Psoas muscle (tissue), 8 donors: Measurements from ENCODE around the gene SOCS1. TPM values are rescaled to one million over a fixed set of nuclear protein-coding genes. Genes with fewer than 3 reads are reported as not detected.

ENCODE experiments used
- ATAC-seq, 4 donors: fragments of 200-7000 bp; cut with Tn5 transposase; one replicate each; pipeline ENCODE4 v1.9.1; 2020; ENCODE audit warnings: moderate library complexity in 3 of 4, mild to moderate bottlenecking in 2 of 4
- DNase-seq, 2 donors: peaks; one replicate each; pipeline ENCODE4 v3.0.0-alpha.2; 2020
- H3K27ac ChIP-seq: fragments of 200-600 bp; one replicate; pipeline ENCODE4 v1.8.0; 2022
- H3K27me3 ChIP-seq, 3 donors: fragments of 200-600 bp in 1 of 3; one replicate each; pipeline versions ENCODE4 v1.6.1 to v1.8.0; 2013 to 2022; ENCODE audit warnings: low read length in 2 of 3, mild to moderate bottlenecking in 2 of 3, moderate library complexity in 1 of 3; ENCODE audit not compliant: insufficient read depth in 3 of 3
- H3K36me3 ChIP-seq, 2 donors: fragments of 200-600 bp in 1 of 2; one replicate each; pipeline versions ENCODE4 v1.6.1 to v1.8.0; 2013 to 2022; ENCODE audit warnings: low read depth in 1 of 2, mild to moderate bottlenecking in 1 of 2, moderate library complexity in 1 of 2; ENCODE audit not compliant: insufficient read depth in 1 of 2
- H3K4me1 ChIP-seq: fragments of 200-600 bp; one replicate; pipeline ENCODE4 v1.8.0; 2022
- H3K4me3 ChIP-seq: fragments of 200-600 bp; one replicate; pipeline ENCODE4 v1.8.0; 2022; ENCODE audit warnings: mild to moderate bottlenecking
- H3K9me3 ChIP-seq: fragments of 200-600 bp; one replicate; pipeline ENCODE4 v1.8.0; 2022
- CTCF ChIP-seq: fragments of 200-600 bp; IDR thresholded peaks from one replicate; pipeline ENCODE4 v1.8.0; 2022; ENCODE audit warnings: antibody characterized with exemption
- WGBS, 3 donors: extraction: QIAGEN DNeasy Blood & Tissue Kit; methylation state at CpG; one replicate each; pipeline versions ENCODE4 v1.1.6 to v1.1.7; 2013; 5-methylcytosine and 5-hydroxymethylcytosine counted together
- intact Hi-C, 2 donors: fragments of 100-400 bp; cut with DNase I; formaldehyde crosslinking; loops; one replicate each; pipeline versions ENCODE4 v1.11.0 to v1.14.2; 2022
- polyA plus RNA-seq, 3 donors: library from polyadenylated mRNA; stranded (reverse); fragments of 200-250 nt; gene quantifications; one replicate each; pipeline ENCODE4 v1.2.3, GENCODE V29; 2013
- total RNA-seq, 4 donors: library from RNA; stranded (reverse); fragmentation: NEBNext Ultra II Directional in 2 of 4; extraction: Animal tissue kit (Norgen Biotek cat#: 25700) in 2 of 4; gene quantifications; one replicate each; pipeline versions ENCODE4 v1.2.1 to v1.2.4, GENCODE V29; 2021 to 2023
- donor health status: healthy with polysubstance abuse.
- donor health status: DM: no; HTN: no; CAD: no; lungs with moderate emphysema.
- donor health status: Bipolar disorder and iron deficiency.
- donor health status: healthy.
- donor health status: DM: yes; HTN: yes; CAD: no.
- donor health status: DM: no; HTN: no; CAD: no.
- donor health status: DM: no; HTN: no; CAD: no.
- donor health status: DM: yes; HTN: yes; CAD: no.

Gene SOCS1
- total and polyA plus RNA-seq, 7 donors = 0.44 to 12.6 (median 2.1) TPM

DNA sequence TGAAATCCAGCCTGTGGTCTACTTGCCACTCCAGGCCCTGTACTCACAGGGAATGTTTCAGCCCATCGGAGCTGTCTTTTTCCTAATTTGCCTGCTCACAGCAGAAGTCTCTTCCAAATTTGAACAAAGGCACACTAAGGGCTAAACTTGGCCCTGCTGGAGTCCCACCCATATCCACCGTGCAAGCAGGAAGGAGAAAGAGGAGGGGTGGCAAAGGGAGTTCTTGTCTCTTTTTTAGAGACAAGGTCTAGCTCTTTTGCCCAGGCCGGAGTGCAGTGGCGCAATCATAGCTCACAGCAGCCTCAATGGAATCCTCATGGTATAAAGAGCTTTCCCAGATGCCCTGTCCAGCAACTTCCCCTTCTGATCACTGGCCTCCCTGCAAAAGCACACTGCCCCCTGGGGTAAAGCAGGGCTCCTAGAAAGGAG lies 27.8 kb upstream of the SOCS1 start:
- Histone ChIP-seq H3K36me3 (no peaks in the 10 kb centered on the region), H3K27me3 (peaks cover 0 to 5% (median 0%) of the 10 kb centered on the region in 3 donors), H3K4me3 (no peak overlapping the region), H3K27ac (no peak overlapping the region), H3K4me1 (no peaks in the 10 kb centered on the region), H3K9me3 (no peaks in the 10 kb centered on the region)
- no peak for TF ChIP-seq CTCF
- ATAC-seq = no peak
- DNase-seq = no peak
- intact Hi-C loops = no loop called here
- 54 to 60% (median 59%) methylated on average over 4 of the region's 4 CpGs for WGBS, 3 donors

- Histone ChIP-seq H3K36me3 (no peaks in the 10 kb centered on the region), H3K4me1 (no peaks in the 10 kb centered on the region), H3K27ac (no peak within 1 kb of the TSS), H3K4me3 (no peak within 1 kb of the TSS), H3K9me3 (no peaks in the 10 kb centered on the region), H3K27me3 (peaks cover 0 to 5% (median 0%) of the 10 kb centered on the region in 3 donors)
- WGBS, 3 donors = 75 to 78% (median 78%) methylated on average over 20 to 25 of the region's 25 CpGs
- peak in 1 of 2 donors; percentile 6 for DNase-seq
- no peak for TF ChIP-seq CTCF
- intact Hi-C loops = no loop called here
- ATAC-seq = no peak
Measured at GRCh38 chr16:11280616-11281522, 24.9 kb upstream of the SOCS1 start, which contains the start of gene PRM1. TSS of gene PRM1 (minus strand) at chr16:11281330. CDS start at chr16:11281238, 92 bp downstream.

GRCh38 chr16:11278681-11279628 lies 23.0 kb upstream of the SOCS1 start:
- WGBS, 3 donors = 82 to 85% (median 83%) methylated on average over 7 of the region's 7 CpGs
- no peak for DNase-seq

More at GRCh38 chr16:11278681-11279628, 23.0 kb upstream of the SOCS1 start:
- ATAC-seq = no peak
- no peak for TF ChIP-seq CTCF
- intact Hi-C loops = no loop called here
- no peaks in the 10 kb centered on the region for H3K4me1 ChIP-seq
- no peak overlapping the region for H3K4me3 ChIP-seq
- H3K36me3 ChIP-seq = no peaks in the 10 kb centered on the region
- no peak overlapping the region for H3K27ac ChIP-seq
- peaks cover 0 to 5% (median 0%) of the 10 kb centered on the region in 3 donors for H3K27me3 ChIP-seq
- no peaks in the 10 kb centered on the region for H3K9me3 ChIP-seq
